Measurements from ENCODE around the gene SCN2B. TPM values are rescaled to one million over a fixed set of nuclear protein-coding genes. Genes with fewer than 3 reads are reported as not detected.

The SCN2B gene
- total and polyA plus RNA-seq, 10 of the 15 experiments (the other 5 are each of a cell fraction or from before 2014, with no cell fraction given) = 0.01 TPM; not detected in 9

- TF ChIP-seq SIN3A (IDR thresholded peaks at IDR 0.05; ENCODE audit: low read depth, low read length) = no peak
- TF ChIP-seq RCOR1 (conservative IDR thresholded peaks at IDR 0.05; ENCODE audit: low read depth, low read length) = no peak
Measured at GRCh38 chr11:118213201-118213600, 36.8 kb upstream of the SCN2B start (continued).

- RAD21 ChIA-PET (ENCODE audit: unreplicated experiment) = interaction anchor here (2.4 to 4.2 kb wide), 3 partner anchors 10 to 14 kb away, joined by 9 to 43 read pairs (median 21); partner anchors contain the start of gene JAML
- Histone ChIP-seq H3K4me1 (ENCODE audit: control insufficient read depth, insufficient read depth, low read length) (peaks cover 36% of the 10 kb centered on the region), H4K20me1 (ENCODE audit: control insufficient read depth, insufficient read depth) (no peaks in the 10 kb centered on the region), H3K9ac (ENCODE audit: control insufficient read depth, insufficient read depth, low read length) (no peak overlapping the region), H3K27ac (ENCODE audit: control insufficient read depth, insufficient read depth) (no peak overlapping the region), H3K4me3 (no peak overlapping the region), H3K79me2 (ENCODE audit: control insufficient read depth, insufficient read depth, low read length) (no peaks in the 10 kb centered on the region), H3K36me3 (ENCODE audit: control insufficient read depth in 2 of 2, insufficient read depth in 2 of 2, low read length in 1 of 2) (no peaks in the 10 kb centered on the region), H3K27me3 (replicated peaks in 1 of 2; ENCODE audit: control insufficient read depth in 2 of 2, insufficient read depth in 2 of 2, low read length in 1 of 2) (no peaks in the 10 kb centered on the region), H3K9me3 (replicated peaks; ENCODE audit: control insufficient read depth, insufficient read depth, low read length) (no peaks in the 10 kb centered on the region; the same call in 2 of the 3 replicates), H3K4me2 (ENCODE audit: control insufficient read depth, insufficient read depth) (no peak overlapping the region), H2AFZ (ENCODE audit: control insufficient read depth, low read depth, low read length) (no peak overlapping the region)
- in situ Hi-C loops (cut with MboI) = no loop called here
- TF ChIP-seq STAT3 (IDR thresholded peaks at IDR 0.05; ENCODE audit: low read depth, low read length) = no peak
- TF ChIP-seq CBX3 (IDR thresholded peaks at IDR 0.05; ENCODE audit: borderline replicate concordance, low read depth) = no peak
- 0 out of 2 replicates have a peak, but pooled peaks have one; percentile 22 for TF ChIP-seq ZNF217 (IDR thresholded peaks at IDR 0.05)
- no peak for TF ChIP-seq GABPA (IDR thresholded peaks at IDR 0.05; ENCODE audit: low read depth)
- no peak for TF ChIP-seq RAD51 (IDR thresholded peaks at IDR 0.05)
- SMC1A ChIA-PET (ENCODE audit: uncharacterized antibody, unreplicated experiment) = interaction anchor here (0.8 to 5.8 kb wide), 10 partner anchors 10 to 44 kb away, joined by 3 to 57 read pairs (median 10); partner anchors contain the start of gene MPZL3
- WGBS (ENCODE audit: insufficient coverage, insufficient replicate concordance, low lambda C conversion rate, missing lambda C conversion rate) = 53% methylated on average over 2 of the region's 2 CpGs
- no peak for DNase-seq (ENCODE audit: low read depth, low spot score)
- POLR2A ChIA-PET = interaction anchor here (0.8 to 1.2 kb wide), 2 partner anchors 14 to 47 kb away, joined by 3 read pairs; no protein-coding TSS in a partner anchor
- no peak for ATAC-seq
- FAIRE-seq = no peak
- intact Hi-C loops (cut with micrococcal nuclease; ENCODE audit: unreplicated experiment) = no loop called here
- BruUV-seq (replicated peaks) = no TSS peak
- CTCF ChIA-PET = interaction anchor here (0.6 to 6.9 kb wide), 8 partner anchors 10 to 83 kb away, joined by 3 to 62 read pairs (median 6); partner anchors contain the start of gene JAML
Measured at GRCh38 chr11:118212781-118213191, 36.3 kb upstream of the SCN2B start.
